Panc1 (cell line): ENCODE results near the gene AIRE. TPM values are rescaled to one million over a fixed set of nuclear protein-coding genes. Genes with fewer than 3 reads are reported as not detected.

ENCODE experiments used
- ATAC-seq: fragments of 200-7000 bp; cut with Tn5 transposase; 2 replicates; pipeline ENCODE4 v1.9.1; 2020; ENCODE audit warnings: mild to moderate bottlenecking, moderate library complexity
- BruUV-seq: library from RNA; stranded (reverse); fragments of 400-500 nt; replicated peaks from 2 replicates; lab custom pipeline; 2021; lab: Mats Ljungman, UMichigan
- CTCF ChIA-PET: fragments of 300-600 bp; sonication (Branson Sonifier 250); formaldehyde crosslinking; loops from one replicate; lab custom pipeline; 2022; ENCODE audit warnings: antibody characterized with exemption; lab: Charles Lee
- POLR2A ChIA-PET: fragments of 300-600 bp; sonication (Branson Sonifier 250); formaldehyde crosslinking; loops from one replicate; lab custom pipeline; 2022; ENCODE audit warnings: antibody characterized with exemption; lab: Charles Lee
- DNase-seq: peaks from one replicate; pipeline ENCODE4 v3.0.0-alpha.2; 2010; ENCODE audit warnings: low read depth, low spot score
- H3K27ac ChIP-seq: 2 replicates; pipeline ENCODE4 v1.5.1; 2011; ENCODE audit warnings: mild to moderate bottlenecking, low read length, inconsistent platforms
- H3K27me3 ChIP-seq: fragments of 200-500 bp; sonication (Bioruptor generic); 2 replicates; pipeline ENCODE4 v1.6.0; 2014; ENCODE audit warnings: low read length, inconsistent platforms; ENCODE audit not compliant: control insufficient read depth, insufficient read depth
- H3K36me3 ChIP-seq: fragments of 200-500 bp; sonication (Bioruptor generic); 2 replicates; pipeline ENCODE4 v1.5.1; 2014; ENCODE audit warnings: inconsistent platforms, mild to moderate bottlenecking, low read length, moderate library complexity; ENCODE audit not compliant: control insufficient read depth, insufficient read depth
- H3K4me1 ChIP-seq: 2 replicates; pipeline ENCODE4 v1.5.1; 2011; ENCODE audit warnings: inconsistent platforms, mild to moderate bottlenecking, low read length, moderate library complexity; ENCODE audit not compliant: control insufficient read depth, insufficient read depth
- H3K4me3 ChIP-seq, 2 experiments: 2 replicates each; pipeline ENCODE4 v1.5.1; 2011 to 2012; ENCODE audit warnings: low read depth in 2 of 2, low read length in 2 of 2, mild to moderate bottlenecking in 2 of 2, inconsistent platforms in 1 of 2, moderate library complexity in 1 of 2
- H3K9me3 ChIP-seq: fragments of 200-500 bp; sonication (Bioruptor generic); 2 replicates; pipeline ENCODE4 v1.5.1; 2014; ENCODE audit warnings: low read depth, mild to moderate bottlenecking, inconsistent platforms, low read length, moderate library complexity; ENCODE audit not compliant: control insufficient read depth, insufficient read depth
- CTCF ChIP-seq: fragments of 450-650 bp; IDR thresholded peaks from 2 replicates; pipeline ENCODE4 v1.5.1; 2017; ENCODE audit warnings: mild to moderate bottlenecking
- POLR2AphosphoS5 ChIP-seq: IDR thresholded peaks from 2 replicates; pipeline ENCODE4 v1.6.1; 2012; ENCODE audit warnings: mild to moderate bottlenecking, low read depth, low read length, moderate library complexity
- SIN3A ChIP-seq: IDR thresholded peaks from 2 replicates; pipeline ENCODE4 v1.6.1; 2012; ENCODE audit warnings: low read depth, mild to moderate bottlenecking, low read length, moderate library complexity, borderline replicate concordance; ENCODE audit not compliant: insufficient read depth
- TCF7L2 ChIP-seq: IDR thresholded peaks from 2 replicates; pipeline ENCODE4 v1.6.1; 2011; ENCODE audit warnings: mild to moderate bottlenecking, low read depth, low read length, inconsistent platforms
- in situ Hi-C: cut with HindIII; loops from 2 replicates; pipeline ENCODE4 v1.10.0; 2016; ENCODE audit warnings: low sequenced_read_pairs, low pct_unique_long_range_greater_than_20kb
- intact Hi-C: fragments of 100-400 bp; cut with micrococcal nuclease; formaldehyde crosslinking; loops from one replicate; pipeline ENCODE4 v1.10.0; 2022; ENCODE audit not compliant: unreplicated experiment
- total RNA-seq: library from RNA; stranded (reverse); gene quantifications from one replicate; pipeline ENCODE4 v1.2.1, GENCODE V29; 2021; ENCODE audit not compliant: unreplicated experiment
- TF ChIP-seq, protein P1 (sequence below), 2 experiments: IDR thresholded peaks; 2 replicates each; pipeline ENCODE4 v1.6.1; 2011 to 2012; ENCODE audit warnings: low read depth in 2 of 2, control low read depth in 1 of 2, low read length in 1 of 2, mild to moderate bottlenecking in 1 of 2, moderate library complexity in 1 of 2; ENCODE audit not compliant: insufficient read depth in 1 of 2

The AIRE gene
- total RNA-seq, 1 experiment from 2014 or later, result not detected

DNA sequence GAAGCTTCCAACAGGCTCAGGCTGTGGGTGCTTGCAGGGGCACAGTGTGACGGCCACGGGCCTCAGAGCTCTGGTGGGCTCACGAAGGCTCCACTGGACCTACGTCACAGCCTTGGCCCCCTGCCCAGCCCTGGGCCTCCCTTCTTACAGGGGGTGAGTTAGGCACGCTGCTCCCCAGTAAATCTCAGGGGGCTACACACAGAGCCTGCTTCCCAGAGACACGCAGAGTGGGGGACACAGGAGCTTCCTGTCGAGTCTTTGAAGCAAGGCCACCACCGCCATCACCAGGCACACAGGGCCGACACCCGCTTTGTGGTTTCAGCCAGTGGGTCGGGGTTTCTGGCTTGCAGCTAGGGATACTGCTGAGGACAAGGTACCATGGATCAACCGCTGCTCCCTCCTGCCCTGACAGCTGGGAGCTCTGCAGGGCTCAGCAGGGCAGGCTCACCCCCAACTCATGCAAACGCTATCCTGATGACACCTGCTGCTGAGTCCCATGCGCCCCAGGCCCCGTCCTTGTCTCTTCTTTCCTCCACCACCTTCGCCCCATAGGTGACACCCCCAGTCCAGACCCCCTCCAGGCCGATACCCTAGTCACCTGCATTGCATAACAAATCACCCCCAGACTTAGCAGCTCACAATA lies 59.0 kb downstream of the AIRE start:
- Histone ChIP-seq H3K4me3 (no peak overlapping the region), H3K9me3 (no peaks in the 10 kb centered on the region), H3K36me3 (no peaks in the 10 kb centered on the region), H3K4me1 (peaks cover 4% of the 10 kb centered on the region; the same call in 1 of the 2 replicates), H3K27ac (no peak overlapping the region), H3K27me3 (no peaks in the 10 kb centered on the region)
- DNase-seq, result no peak
- no peak for ATAC-seq
- in situ Hi-C loops (no loop called here), intact Hi-C loops (no loop called here)
- BruUV-seq, result no TSS peak
- CTCF ChIA-PET, result no interaction called here
- POLR2A ChIA-PET, result no interaction called here
- TF ChIP-seq, protein P1, sequence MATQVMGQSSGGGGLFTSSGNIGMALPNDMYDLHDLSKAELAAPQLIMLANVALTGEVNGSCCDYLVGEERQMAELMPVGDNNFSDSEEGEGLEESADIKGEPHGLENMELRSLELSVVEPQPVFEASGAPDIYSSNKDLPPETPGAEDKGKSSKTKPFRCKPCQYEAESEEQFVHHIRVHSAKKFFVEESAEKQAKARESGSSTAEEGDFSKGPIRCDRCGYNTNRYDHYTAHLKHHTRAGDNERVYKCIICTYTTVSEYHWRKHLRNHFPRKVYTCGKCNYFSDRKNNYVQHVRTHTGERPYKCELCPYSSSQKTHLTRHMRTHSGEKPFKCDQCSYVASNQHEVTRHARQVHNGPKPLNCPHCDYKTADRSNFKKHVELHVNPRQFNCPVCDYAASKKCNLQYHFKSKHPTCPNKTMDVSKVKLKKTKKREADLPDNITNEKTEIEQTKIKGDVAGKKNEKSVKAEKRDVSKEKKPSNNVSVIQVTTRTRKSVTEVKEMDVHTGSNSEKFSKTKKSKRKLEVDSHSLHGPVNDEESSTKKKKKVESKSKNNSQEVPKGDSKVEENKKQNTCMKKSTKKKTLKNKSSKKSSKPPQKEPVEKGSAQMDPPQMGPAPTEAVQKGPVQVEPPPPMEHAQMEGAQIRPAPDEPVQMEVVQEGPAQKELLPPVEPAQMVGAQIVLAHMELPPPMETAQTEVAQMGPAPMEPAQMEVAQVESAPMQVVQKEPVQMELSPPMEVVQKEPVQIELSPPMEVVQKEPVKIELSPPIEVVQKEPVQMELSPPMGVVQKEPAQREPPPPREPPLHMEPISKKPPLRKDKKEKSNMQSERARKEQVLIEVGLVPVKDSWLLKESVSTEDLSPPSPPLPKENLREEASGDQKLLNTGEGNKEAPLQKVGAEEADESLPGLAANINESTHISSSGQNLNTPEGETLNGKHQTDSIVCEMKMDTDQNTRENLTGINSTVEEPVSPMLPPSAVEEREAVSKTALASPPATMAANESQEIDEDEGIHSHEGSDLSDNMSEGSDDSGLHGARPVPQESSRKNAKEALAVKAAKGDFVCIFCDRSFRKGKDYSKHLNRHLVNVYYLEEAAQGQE (IDR thresholded peaks at IDR 0.05; ENCODE audit: insufficient read depth in 1 of 2, low read depth in 2 of 2, low read length in 1 of 2), result no peak
- TF ChIP-seq SIN3A (no peak), POLR2AphosphoS5 (no peak), CTCF (no peak)

DNA sequence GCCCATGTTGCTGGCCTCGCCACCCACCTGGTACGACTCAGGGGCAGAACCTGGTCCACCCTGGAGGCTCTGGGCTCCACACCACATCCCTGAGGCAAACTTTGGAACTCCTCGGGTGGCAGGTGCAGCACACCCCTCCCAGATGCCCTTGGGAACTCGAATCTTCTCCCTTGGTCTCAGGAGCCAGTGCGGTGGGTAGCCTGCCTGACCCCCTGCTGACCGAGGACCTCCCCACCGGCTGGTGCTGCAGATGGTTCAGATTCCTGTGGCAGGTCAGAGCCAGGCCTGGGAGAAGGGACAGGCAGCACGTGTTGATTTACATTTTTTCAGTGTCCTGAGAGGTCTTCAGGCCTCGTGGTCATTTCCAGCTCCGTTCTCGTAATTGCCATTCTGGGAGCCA lies 59.8 kb downstream of the AIRE start:
- POLR2A ChIA-PET, result no interaction called here
- ATAC-seq, result no peak
- H3K36me3 ChIP-seq, result no peaks in the 10 kb centered on the region
- intact Hi-C loops, result no loop called here
- no peak for DNase-seq
- no peak for TF ChIP-seq TCF7L2
- no TSS peak for BruUV-seq
- H3K4me3 ChIP-seq, result no peak overlapping the region
- no peaks in the 10 kb centered on the region for H3K9me3 ChIP-seq
- CTCF ChIA-PET, result no interaction called here
- no peak overlapping the region for H3K27ac ChIP-seq
- H3K27me3 ChIP-seq, result no peaks in the 10 kb centered on the region
- H3K4me1 ChIP-seq, result peaks cover under 1% of the 10 kb centered on the region; the same call in 1 of the 2 replicates
- in situ Hi-C loops, result no loop called here

- DNase-seq (no peak), ATAC-seq (no peak)
- POLR2A ChIA-PET, result no interaction called here
- Histone ChIP-seq H3K4me1 (no peaks in the 10 kb centered on the region), H3K9me3 (no peaks in the 10 kb centered on the region), H3K36me3 (no peaks in the 10 kb centered on the region), H3K27ac (no peak overlapping the region), H3K27me3 (no peaks in the 10 kb centered on the region), H3K4me3 (no peak overlapping the region)
- BruUV-seq, result no TSS peak
- intact Hi-C loops, result no loop called here
- TF ChIP-seq TCF7L2 (no peak), SIN3A (no peak), CTCF (no peak), POLR2AphosphoS5 (no peak)
- TF ChIP-seq, protein P1 (IDR thresholded peaks at IDR 0.05; ENCODE audit: insufficient read depth in 1 of 2, low read depth in 2 of 2, low read length in 1 of 2), result no peak
- CTCF ChIA-PET, result interaction anchor here (0.6 kb wide), 1 partner anchor 45 kb away, joined by 8 read pairs; no protein-coding TSS in a partner anchor
- in situ Hi-C loops, result no loop called here
Measured at GRCh38 chr21:44347911-44348451, 62.3 kb downstream of the AIRE start.
